OCI-M1 (cell line): ENCODE results near the gene NAA38.
"Not testable (repeated sequence)": the region's sequence is repeated elsewhere in the genome, so short reads cannot be mapped to it uniquely, and the experiment has no call there.

Source experiments
- DNase-seq: peaks from one replicate; lab custom pipeline; 2025; lab: John Stamatoyannopoulos, UW

NAA38 gene

DNA sequence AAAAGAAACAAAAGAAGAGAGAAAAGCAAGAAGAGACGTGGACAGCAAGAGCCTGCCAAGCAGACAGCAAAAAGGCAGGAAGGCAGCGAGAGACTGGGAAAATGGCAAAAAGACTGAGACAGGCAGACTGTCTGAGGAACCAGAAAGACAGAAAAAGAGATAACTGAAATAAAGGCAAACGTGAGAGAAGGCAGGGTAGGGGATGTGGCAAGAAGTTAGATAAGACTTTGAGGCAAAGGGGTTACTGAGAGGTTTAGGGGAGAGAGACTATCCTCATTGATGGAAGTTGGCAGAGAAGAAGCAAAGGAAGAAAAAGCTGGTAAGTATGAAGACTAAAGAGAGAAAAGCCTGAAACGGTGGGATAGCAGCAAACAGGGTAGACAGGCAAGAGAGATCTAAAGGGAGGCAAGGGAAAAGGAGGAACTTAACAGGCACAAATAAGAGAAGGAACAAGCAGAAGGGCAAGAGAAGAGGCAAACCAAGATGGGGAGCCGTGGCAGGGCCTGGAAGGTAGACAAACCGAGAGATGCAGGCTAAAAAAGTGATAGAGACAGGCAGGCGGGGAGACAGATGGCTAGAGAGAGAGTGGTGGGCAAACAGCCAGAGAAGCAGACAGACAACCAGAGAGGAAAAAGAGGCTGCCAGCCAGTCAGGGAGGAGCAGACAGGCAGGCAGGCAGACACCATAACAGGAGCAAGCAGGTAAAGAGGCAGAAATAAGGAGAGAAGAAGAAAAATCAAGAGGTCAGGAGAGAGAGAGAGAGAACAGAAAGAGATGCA, 24.1 kb upstream of the NAA38 start:
- peak; percentile 74 for DNase-seq

DNA sequence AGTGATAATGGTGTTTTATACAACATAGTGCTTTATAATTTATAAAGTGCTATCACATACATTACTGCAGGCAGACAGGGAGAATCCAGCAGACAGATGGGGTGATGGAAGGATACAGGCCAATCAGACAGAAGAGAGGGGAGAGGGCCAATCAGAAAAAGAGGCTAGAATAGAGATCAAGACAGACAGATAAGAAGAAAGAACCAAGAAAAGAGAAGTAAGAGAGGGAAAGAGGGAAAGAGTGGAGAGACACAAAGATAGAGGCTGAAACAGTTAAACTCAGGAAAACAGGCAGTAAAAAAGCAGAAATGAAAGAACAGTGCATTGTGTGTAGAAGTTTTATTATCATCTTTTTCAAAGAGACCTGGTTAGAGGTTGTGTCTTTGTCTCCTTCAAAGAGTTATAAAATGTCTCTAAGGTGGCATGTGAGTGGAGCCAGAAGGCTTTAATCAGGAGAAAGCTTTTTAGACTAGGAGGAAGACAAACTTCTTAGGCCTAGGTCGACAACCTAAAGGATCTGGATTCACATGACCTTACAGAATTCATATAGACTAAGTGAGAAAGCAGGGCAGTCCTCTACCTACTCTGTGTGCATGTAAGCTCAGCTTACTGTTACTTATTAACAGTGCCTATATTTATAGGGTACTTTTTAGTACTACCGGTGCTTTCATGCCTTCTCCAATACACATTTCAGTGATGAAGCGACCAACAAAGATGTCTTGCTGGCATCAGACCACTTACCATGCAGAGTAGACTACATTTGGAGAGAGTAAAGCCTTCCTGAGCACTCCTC, 22.9 kb upstream of the NAA38 start:
- DNase-seq, result peak; percentile 77

DNA sequence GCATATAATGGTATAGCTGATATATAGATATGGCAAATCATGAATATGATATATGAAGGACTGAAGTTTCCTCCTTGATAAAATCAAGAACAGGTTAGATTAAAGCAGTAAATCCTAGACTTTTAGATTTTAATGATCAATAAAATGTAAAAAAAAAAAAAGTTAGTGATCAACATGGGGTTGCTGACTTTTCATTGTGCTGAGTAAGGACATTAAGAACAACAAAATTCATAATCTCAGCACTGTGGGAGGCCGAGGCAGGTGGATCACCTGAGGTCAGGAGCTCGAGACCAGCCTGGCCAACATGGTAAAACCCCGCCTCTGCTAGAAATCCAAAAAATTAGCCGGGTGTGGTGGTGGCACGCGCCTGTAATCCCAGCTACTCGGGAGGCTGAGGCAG, 20.9 kb upstream of the NAA38 start:
- no peak for DNase-seq

DNA sequence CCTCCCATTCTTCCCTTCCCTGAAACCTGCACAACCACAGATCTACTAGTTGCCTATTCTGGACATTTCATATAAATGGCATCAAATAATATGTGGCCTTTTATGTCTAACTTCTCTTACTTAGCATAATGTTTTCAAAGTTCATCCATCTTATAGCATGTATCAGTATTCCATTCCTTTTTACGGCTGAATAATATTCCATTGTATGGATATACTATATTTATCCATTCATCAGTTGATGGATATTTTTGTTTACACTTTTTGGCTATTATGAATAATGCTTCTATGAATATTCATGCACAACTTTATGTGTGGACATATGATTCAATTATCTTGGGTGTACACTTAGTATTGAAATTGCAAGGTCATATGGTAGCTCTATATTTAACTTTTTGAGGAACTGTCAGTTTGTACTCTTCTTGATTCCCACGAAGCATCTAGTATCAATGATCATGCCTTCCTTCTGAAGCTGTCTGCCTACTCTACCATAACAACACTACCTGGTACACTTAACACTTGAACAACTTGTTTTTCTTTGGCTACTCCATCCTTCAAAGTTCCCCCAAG, 18.5 kb upstream of the NAA38 start:
- DNase-seq, result no peak

DNA sequence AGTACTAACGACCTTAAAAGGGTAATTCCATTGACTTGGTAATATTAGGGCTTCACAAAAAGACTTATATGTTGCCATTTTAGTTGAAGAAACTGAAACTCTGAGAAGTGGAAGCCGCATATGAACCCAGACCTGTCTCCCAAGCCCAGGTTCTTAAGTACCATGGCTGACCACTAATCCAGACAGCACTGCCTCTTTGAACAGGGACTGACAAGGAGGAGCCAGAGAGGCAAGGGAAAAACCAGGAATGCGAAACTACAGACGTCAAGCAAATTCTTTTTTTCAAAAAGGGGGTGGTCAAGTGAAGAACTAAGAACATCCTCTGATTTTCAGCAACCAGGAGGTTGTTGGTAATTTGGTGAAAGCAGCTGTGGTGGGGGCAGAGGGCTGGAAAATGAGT, 15.7 kb upstream of the NAA38 start:
- DNase-seq, result no peak

DNA sequence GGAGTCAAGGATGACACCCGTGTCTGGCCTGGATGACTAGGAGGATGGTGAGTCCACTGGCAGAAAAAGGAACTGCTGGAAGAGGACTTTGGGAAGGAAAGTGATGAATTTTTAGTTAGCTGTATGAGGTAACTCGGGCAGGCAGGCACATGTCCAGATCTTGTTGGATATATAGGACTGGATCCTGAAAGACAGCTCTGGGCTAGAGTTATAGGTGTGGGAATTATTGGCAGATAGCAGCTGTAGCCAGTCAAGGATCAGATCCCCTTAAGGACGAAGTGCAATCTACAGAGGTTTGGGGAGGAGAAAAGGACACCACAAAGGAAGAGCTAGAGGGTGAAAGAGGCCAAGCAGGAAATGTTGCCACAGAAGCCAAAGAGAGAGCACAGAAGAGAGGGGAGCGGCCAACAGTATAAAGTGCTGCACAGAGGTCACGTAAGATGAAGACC, 10.5 kb upstream of the NAA38 start:
- no peak for DNase-seq

DNA sequence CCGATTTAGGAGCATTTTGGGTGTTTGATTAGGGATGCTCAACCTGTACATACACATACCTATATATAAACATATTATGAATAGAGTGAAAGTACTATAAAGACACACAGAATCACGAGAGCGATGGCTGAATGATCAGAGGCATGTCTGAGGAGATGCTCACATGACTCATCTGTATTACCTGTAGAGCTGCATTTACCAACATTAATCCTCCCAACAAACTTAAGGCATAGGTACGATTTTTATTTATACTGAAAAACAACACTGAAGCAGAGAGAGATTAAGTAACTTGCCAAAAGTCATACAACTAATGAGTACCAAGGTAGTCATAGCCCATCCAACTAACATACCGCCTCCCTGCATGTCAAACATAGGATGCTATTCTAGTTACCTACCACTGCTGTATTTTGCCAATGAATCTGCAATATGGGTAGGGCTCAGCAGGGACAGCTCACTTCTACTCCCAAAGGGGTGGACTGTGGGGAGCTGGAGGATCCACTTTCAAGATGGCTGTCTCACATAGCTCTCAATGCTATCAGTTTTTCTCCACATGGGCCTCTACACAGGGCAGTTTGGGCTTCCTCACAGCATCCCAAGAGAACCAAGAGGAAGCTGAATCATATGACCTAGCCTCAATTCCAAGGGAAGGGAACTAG, 7.8 kb upstream of the NAA38 start:
- no peak for DNase-seq

DNA sequence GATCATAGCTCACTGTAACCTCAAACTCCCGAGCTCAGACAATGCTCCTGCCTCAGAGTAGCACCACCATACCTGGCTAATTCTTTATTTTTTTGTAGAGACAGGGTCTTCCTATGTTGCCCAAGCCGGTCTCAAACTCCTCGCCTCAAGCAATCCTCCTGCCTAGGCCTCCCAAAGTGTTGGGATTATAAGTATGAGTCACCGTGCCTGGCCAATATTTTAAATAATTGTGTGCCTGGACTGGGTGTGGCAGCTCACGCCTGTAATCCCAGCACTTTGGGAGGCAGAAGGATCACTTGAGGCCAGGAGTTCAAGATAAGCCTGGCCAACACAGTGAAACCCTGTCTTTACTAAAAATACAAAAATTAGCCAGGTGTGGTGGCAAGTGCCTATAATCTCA, 7.0 kb upstream of the NAA38 start:
- not testable (repeated sequence) for DNase-seq

DNA sequence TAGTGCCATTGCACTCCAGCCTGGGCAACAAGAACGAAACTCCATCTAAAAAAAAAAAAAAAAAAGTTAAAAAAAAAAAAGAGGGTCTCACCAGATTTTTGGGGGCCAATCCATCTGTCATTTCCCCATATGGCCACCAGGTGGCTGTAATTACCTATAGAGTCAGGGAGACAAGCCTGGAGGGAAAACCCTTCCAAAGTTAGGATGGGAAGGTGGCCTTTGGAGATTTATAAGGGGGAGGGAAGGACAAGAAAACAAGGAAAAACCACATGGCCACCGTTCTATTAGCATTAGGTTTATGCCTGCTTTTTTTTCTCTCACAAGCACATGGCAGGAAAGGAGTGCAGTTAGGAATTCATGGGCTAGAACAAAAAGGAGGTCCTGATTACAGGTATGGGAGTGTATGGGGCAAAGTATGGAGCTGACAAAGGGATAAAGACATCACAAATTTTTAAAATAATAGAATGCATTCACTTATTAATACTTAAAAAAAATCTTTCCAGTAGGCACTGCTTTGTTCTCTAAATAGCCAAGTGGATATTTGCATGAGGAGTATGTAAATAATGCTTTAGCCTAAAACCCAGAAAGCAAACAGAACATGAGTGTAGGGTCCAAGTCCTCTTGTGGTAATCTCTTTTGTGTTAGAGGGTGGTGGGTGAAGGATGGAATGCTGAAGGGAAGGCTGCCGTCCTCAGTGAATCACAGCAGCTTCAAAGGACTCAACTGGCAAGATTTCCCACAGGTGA, 5.5 kb upstream of the NAA38 start:
- peak; percentile 69 for DNase-seq

DNA sequence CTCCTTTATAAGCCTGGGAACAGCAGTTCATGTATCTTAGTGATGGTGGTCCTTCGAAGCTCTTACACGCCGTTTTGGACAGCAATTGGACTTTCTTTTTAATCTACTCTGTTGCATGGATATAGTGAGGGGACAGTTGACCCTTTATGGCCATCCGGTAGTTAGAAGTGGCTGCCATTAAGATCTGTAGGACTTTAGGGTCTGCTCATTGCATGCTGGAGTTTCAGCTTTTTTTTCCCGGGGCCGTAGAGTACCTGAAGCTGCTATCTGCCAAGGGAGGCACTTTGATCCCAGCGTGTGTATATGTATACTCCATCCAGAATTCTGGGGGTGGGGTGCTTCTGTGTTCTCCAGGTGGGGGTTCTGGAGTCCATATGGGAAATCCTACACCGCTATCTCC, 1.7 kb upstream of the NAA38 start:
- no peak for DNase-seq

DNA sequence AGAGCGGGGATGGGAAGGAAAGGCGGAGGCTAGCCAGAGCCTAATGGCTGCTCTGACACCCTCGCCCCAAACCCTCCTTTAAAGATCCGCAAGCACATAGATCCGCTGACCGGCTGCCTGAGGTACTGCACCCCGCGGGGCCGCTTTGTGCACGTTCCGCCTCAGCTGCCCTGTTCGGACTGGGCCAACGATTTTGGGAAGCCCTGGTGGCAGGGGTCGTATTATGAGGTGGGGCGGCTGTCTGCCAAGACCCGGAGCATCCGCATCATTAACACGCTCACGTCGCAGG, 1.1 kb upstream of the NAA38 start:
- peak; percentile 74 for DNase-seq

DNA sequence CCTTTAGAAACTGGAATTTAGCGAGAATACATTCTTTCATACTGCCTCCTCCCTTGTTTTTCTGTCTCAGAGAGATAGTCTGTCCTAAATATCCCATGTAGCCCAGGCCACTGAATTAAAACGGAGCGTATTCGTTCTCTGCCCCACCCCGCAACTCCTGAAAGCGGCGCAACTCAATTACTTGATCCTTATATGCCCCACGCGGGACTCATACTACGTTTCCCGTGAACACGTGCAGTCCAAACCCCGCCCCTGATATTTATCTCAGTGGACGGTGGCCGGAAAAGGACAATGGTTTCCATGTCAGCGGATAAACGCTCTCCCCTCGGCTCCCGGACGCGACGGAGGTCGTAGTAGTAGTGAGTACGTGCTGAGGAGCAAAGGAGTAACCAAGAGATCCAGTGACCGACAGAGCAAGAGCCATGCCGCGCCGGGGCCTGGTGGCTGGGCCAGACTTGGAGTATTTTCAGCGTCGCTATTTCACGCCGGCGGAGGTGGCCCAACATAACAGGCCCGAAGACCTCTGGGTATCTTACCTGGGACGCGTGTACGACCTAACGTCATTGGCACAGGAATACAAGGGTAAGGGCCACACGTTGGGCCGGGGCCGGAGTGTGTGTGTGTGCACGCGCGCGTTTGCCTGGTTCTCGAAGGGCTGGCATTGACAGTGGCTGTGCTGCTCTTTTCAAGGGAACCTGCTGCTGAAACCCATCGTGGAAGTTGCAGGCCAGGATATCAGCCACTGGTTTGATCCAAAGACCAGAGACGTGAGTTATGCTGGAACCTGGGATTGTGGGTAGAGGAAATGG, 558 bp upstream of the NAA38 start, which contains the start of gene CYB5D1:
TSS of gene CYB5D1 (plus strand) at position 291 of the 809 bp plus-strand sequence. CDS start at position 423, 132 bp downstream.
- peak; percentile 99 for DNase-seq

DNA sequence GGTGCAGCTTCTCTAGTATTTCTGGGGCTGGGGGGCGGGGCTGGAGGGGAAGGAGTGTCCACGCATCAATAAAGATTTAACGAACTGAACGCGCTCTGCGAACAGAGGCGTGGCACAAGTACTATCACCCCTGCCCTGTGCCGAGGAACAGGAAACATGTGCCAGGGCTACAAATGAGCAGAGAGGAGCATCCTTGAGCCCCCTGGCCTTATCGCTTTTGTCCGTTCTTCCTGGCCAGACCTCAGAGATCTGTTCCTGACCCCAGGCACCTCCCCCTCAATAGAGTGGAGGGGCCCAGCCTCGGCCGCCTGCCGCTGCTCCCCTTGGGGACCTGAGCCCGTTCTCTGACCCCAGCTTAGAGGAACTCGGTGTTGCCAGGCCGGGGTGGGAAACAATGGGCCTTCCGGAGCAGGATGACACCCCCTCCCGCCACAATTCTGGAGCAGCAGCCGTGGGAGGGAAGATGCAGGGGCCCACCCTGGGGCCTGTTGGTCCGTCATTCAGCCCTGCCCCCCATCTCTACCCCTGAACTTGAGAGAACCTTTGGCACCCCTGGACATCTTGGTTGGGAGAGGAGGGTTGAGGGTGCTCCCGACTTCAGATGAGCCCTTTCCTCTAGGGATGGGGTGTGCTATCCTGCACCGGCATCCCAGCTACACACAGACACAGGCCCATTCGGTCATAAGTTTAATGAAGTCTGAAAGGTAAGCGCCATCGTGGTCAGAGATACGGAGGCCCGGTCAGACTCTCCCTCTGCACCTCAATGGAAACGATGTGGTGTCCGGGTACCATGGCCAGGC, 1.1 kb downstream of the NAA38 start:
- peak; percentile 90 for DNase-seq

DNA sequence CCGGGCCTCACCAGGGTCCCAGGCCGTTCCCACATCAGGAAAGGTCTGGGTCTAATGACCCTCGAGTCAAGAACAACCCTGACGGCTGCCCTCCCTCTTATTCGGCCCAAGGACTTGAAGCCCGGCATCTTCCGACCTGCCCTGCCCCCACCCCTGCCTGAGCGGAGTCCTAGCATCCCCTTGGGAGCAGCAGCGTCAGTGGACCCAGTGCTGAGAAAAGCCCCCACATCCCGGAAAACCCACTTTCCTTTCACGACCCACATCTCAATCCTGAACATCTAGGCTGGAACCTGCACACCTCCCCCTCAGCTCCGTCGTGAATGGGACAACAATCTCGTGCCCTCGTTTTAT, 1.7 kb downstream of the NAA38 start:
- DNase-seq, result no peak

DNA sequence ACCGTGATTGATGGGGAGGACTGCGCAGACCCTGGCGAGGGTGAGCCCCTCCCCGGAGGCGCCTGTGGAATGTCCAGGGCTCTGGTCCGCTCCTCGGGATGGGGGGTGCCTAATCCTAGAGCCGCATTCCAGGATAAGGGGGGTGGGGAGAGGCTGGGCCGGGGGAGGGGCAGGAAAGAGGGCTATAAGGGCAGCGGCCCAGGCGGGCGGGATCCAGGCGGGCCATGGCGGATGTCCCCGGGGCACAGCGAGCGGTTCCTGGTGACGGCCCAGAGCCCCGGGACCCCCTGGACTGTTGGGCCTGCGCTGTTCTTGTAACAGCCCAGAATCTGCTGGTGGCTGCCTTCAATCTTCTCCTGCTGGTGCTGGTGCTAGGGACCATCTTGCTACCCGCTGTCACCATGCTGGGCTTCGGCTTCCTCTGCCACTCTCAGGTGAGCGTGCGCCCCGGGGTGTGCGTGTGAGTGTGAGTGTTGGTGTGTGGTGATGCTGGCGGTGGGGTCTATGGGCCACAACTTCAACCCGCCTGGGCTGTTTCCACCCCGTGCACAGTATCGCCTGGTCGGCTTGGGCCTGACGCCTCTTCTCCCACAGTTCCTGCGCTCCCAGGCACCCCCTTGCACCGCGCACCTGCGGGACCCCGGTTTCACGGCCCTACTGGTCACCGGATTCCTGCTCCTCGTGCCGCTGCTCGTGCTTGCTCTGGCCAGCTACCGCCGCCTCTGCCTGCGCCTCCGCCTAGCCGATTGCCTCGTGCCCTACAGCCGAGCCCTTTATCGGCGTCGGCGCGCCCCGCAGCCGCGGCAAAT, 2.3 kb downstream of the NAA38 start, which contains the start of gene TMEM88:
TSS of gene TMEM88 (plus strand) at position 216 of the 809 bp plus-strand sequence. CDS start at position 225, 9 bp downstream.
- no peak for DNase-seq

DNA sequence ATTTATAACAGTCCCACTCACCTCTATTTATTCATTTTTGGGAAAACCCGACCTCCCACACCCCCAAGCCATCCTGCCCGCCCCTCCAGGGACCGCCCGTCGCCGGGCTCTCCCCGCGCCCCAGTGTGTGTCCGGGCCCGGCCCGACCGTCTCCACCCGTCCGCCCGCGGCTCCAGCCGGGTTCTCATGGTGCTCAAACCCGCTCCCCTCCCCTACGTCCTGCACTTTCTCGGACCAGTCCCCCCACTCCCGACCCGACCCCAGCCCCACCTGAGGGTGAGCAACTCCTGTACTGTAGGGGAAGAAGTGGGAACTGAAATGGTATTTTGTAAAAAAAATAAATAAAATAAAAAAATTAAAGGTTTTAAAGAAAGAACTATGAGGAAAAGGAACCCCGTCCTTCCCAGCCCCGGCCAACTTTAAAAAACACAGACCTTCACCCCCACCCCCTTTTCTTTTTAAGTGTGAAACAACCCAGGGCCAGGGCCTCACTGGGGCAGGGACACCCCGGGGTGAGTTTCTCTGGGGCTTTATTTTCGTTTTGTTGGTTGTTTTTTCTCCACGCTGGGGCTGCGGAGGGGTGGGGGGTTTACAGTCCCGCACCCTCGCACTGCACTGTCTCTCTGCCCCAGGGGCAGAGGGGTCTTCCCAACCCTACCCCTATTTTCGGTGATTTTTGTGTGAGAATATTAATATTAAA, 3.1 kb downstream of the NAA38 start:
- no peak for DNase-seq

DNA sequence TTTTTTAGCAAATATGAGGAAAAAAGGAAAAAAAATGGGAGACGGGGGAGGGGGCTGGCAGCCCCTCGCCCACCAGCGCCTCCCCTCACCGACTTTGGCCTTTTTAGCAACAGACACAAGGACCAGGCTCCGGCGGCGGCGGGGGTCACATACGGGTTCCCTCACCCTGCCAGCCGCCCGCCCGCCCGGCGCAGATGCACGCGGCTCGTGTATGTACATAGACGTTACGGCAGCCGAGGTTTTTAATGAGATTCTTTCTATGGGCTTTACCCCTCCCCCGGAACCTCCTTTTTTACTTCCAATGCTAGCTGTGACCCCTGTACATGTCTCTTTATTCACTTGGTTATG, 3.7 kb downstream of the NAA38 start:
- DNase-seq, result no peak

DNA sequence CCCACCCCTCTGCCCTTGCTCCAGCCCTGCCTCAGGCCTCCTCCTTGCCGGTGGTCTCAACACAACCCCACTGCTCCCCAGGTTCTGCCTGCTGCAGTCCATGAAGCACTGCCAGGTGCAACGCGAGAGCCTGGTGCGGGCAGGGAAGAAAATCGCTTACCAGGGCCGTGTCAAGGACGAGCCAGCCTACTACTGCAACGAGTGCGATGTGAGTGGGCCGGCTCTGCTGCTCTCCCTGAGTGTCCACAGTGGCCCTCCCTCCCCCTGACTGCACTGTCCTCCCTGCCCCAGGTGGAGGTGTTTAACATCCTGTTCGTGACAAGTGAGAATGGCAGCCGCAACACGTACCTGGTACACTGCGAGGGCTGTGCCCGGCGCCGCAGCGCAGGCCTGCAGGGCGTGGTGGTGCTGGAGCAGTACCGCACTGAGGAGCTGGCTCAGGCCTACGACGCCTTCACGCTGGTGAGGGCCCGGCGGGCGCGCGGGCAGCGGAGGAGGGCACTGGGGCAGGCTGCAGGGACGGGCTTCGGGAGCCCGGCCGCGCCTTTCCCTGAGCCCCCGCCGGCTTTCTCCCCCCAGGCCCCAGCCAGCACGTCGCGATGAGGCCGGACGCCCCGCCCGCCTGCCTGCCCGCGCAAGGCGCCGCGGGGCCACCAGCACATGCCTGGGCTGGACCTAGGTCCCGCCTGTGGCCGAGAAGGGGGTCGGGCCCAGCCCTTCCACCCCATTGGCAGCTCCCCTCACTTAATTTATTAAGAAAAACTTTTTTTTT, 4.3 kb downstream of the NAA38 start:
- DNase-seq, result no peak
